K562 (cell line): ENCODE results near the gene NMNAT2. TPM values are rescaled to one million over a fixed set of nuclear protein-coding genes. Genes with fewer than 3 reads are reported as not detected.

Experiments used
- ATAC-seq: fragments of 200-7000 bp; cut with Tn5 transposase; 3 replicates; pipeline ENCODE4 v1.9.1; 2020; ENCODE audit warnings: moderate library complexity
- BruUV-seq: library from RNA; stranded (reverse); fragments of 400-500 nt; replicated peaks from 2 replicates; lab custom pipeline; 2021; lab: Mats Ljungman, UMichigan
- CTCF ChIA-PET: fragments of 300-600 bp; formaldehyde crosslinking; extraction: SDS; loops from one replicate; lab custom pipeline; 2021; ENCODE audit warnings: low intra/inter-chr PET ratio; lab: Yijun Ruan, JAX
- POLR2A ChIA-PET: fragments of 300-600, 350-650 bp; sonication (Branson Sonifier 250); formaldehyde crosslinking; extraction: SDS; loops from one replicate; lab custom pipeline; 2021; ENCODE audit warnings: antibody characterized with exemption, inconsistent platforms; lab: Yijun Ruan, JAX
- DNase-seq, 4 experiments: peaks; one replicate each; pipeline versions ENCODE4 v3.0.0 to v3.0.0-alpha.2; 2011 to 2018; ENCODE audit warnings: low spot score in 3 of 4, mixed read lengths in 3 of 4; ENCODE audit errors: extremely low read depth in 1 of 4
- FAIRE-seq: peaks from 2 replicates; lab custom pipeline; 2011; peaks lifted over from hg19 to GRCh38; lab: Jason Lieb, UNC
- H2AFZ ChIP-seq: 2 replicates; pipeline ENCODE4 v1.6.0; 2011; ENCODE audit warnings: low read depth, low read length, control low read depth, inconsistent platforms
- H3K27ac ChIP-seq: fragments of 200-600 bp; 3 replicates; pipeline ENCODE4 v1.8.0; 2011; ENCODE audit warnings: low read depth, mild to moderate bottlenecking, control low read depth, inconsistent platforms, low read length, moderate library complexity, mixed read lengths; ENCODE audit errors: extremely low read depth
- H3K27me3 ChIP-seq, 2 experiments: fragments of 300-600 bp in 1 of 2; 2 replicates in 1 of 2; 3 replicates in 1 of 2; pipeline versions ENCODE4 v1.6.0 to v1.8.0; 2011; ENCODE audit warnings: inconsistent platforms in 2 of 2, low read length in 2 of 2, mild to moderate bottlenecking in 1 of 2, mixed read lengths in 1 of 2, moderate library complexity in 1 of 2; ENCODE audit not compliant: control insufficient read depth in 2 of 2, insufficient read depth in 2 of 2
- H3K36me3 ChIP-seq: fragments of 300-600 bp; 3 replicates; pipeline ENCODE4 v1.8.0; 2011; ENCODE audit warnings: mild to moderate bottlenecking, low read length, inconsistent platforms; ENCODE audit not compliant: control insufficient read depth, insufficient read depth
- H3K4me1 ChIP-seq, 2 experiments: fragments of 200-600 bp in 1 of 2; replicated peaks in 1 of 2; 2 replicates in 1 of 2; 3 replicates in 1 of 2; pipeline versions ENCODE4 v1.5.1 to v1.8.0; 2011; ENCODE audit warnings: inconsistent platforms in 2 of 2, low read length in 2 of 2, mild to moderate bottlenecking in 1 of 2, mixed read lengths in 1 of 2, moderate library complexity in 1 of 2; ENCODE audit not compliant: control insufficient read depth in 2 of 2, insufficient read depth in 2 of 2
- H3K4me2 ChIP-seq: 2 replicates; pipeline ENCODE4 v1.6.1; 2011; ENCODE audit warnings: low read length, control low read depth, inconsistent platforms, mixed read lengths; ENCODE audit not compliant: insufficient read depth
- H3K4me3 ChIP-seq: fragments of 200-600 bp; sonication (generic), shearing (Covaris generic); 2 replicates; pipeline ENCODE4 v1.5.1; 2016; ENCODE audit warnings: control low read depth, inconsistent platforms
- H3K79me2 ChIP-seq: fragments of 200-600 bp; 3 replicates; pipeline ENCODE4 v1.8.0; 2011; ENCODE audit warnings: low read length, inconsistent platforms; ENCODE audit not compliant: control insufficient read depth, insufficient read depth
- H3K9ac ChIP-seq, 2 experiments: 2 replicates each; pipeline versions ENCODE4 v1.6.0 to v1.6.1; 2011; ENCODE audit warnings: low read depth in 2 of 2, low read length in 2 of 2, control low read depth in 1 of 2, inconsistent platforms in 1 of 2, mild to moderate bottlenecking in 1 of 2, mixed read lengths in 1 of 2; ENCODE audit not compliant: insufficient read depth in 1 of 2
- H3K9me1 ChIP-seq: one replicate; pipeline ENCODE4 v1.6.0; 2011; ENCODE audit warnings: inconsistent platforms, mild to moderate bottlenecking, low read length, moderate library complexity; ENCODE audit not compliant: control insufficient read depth, insufficient read depth
- H3K9me3 ChIP-seq: replicated peaks from 2 replicates; pipeline ENCODE4 v1.5.1; 2011; ENCODE audit warnings: low read depth, low read length, inconsistent platforms; ENCODE audit not compliant: control insufficient read depth, insufficient read depth
- H4K20me1 ChIP-seq: replicated peaks from 2 replicates; pipeline ENCODE4 v1.6.1; 2011; ENCODE audit warnings: low read length, inconsistent platforms, mixed read lengths; ENCODE audit not compliant: control insufficient read depth, insufficient read depth
- KHSRP ChIP-seq: fragments of 450-650 bp; IDR thresholded peaks from 2 replicates; pipeline ENCODE4 v1.6.1; 2017
- MCM2 ChIP-seq: fragments of 450-650 bp; IDR thresholded peaks from 2 replicates; pipeline ENCODE4 v1.6.1; 2017; ENCODE audit warnings: low read depth, mild to moderate bottlenecking
- UBTF ChIP-seq, 2 experiments: IDR thresholded peaks; 2 replicates each; pipeline ENCODE4 v1.6.1; 2012; ENCODE audit warnings: improper control_type of control experiment in 2 of 2, low read depth in 2 of 2, low read length in 2 of 2, borderline replicate concordance in 1 of 2
- ZFP1 ChIP-seq: fragments of 450-650 bp; formaldehyde crosslinking; IDR thresholded peaks from 2 replicates; pipeline ENCODE4 v1.4.0; 2020; ENCODE audit warnings: mild to moderate bottlenecking, mixed read lengths
- WGBS: fragments of 100-300 bp; shearing (Covaris generic); methylation state at CpG from one replicate; pipeline ENCODE4 v1.1.6; 2016; ENCODE audit warnings: low coverage, mixed read lengths; ENCODE audit not compliant: insufficient coverage; ENCODE audit errors: missing lambda C conversion rate; 5-methylcytosine and 5-hydroxymethylcytosine counted together
- in situ Hi-C: fragments of 300-500 bp; cut with MboI; formaldehyde crosslinking; loops from 4 replicates; pipeline ENCODE4 v1.15.0; 2018; ENCODE audit warnings: inconsistent platforms, mixed read lengths
- intact Hi-C: fragments of 100-400 bp; cut with micrococcal nuclease; formaldehyde crosslinking; loops from 2 replicates; pipeline ENCODE4 v1.14.2; 2022
- polyA plus RNA-seq, 8 experiments: library from polyadenylated mRNA; depleted of rRNA in 4 of 8; stranded (reverse) in 5 of 8; unstranded in 3 of 8; fragments of >200 nt; fragmentation: Nextera tagmentation in 2 of 8; fragmentation: Illumina TruSeq in 1 of 8; extraction: Ambion mirVana in 2 of 8; extraction: Trizol in 1 of 8; gene quantifications; 2 replicates each; pipeline versions ENCODE4 v1.2.1 to v1.2.3, GENCODE V29; 2011 to 2014; ENCODE audit warnings: inconsistent platforms in 1 of 8, missing spikeins in 1 of 8
- total RNA-seq, 7 experiments: library from RNA; depleted of rRNA in 6 of 7; stranded (reverse); fragments of >200 nt in 6 of 7; fragmentation: Illumina TruSeq in 2 of 7; extraction: Trizol in 2 of 7; gene quantifications; 2 replicates each; pipeline versions ENCODE4 v1.2.1 to v1.2.3, GENCODE V29; 2011 to 2021; ENCODE audit warnings: low replicate concordance in 1 of 7

The NMNAT2 gene
- total and polyA plus RNA-seq, 9 of the 15 experiments (the other 6 are each of a cell fraction or from before 2014, with no cell fraction given) = not detected

- Histone ChIP-seq H3K36me3 (no peaks in the 10 kb centered on the region), H3K4me1 (peaks cover 0 to 12% of the 10 kb centered on the region in 2 experiments; a peak in 3 of 5 replicates), H3K79me2 (peaks cover 4% of the 10 kb centered on the region), H4K20me1 (no peaks in the 10 kb centered on the region), H3K4me3 (no peak overlapping the region), H3K9me1 (no peaks in the 10 kb centered on the region), H2AFZ (no peak overlapping the region), H3K9ac (no peak overlapping the region), H3K4me2 (no peak overlapping the region)
- WGBS = 4% methylated on average over 1 of the region's 1 CpG
- in situ Hi-C loops = no loop called here
- FAIRE-seq (no peak), ATAC-seq (no peak), DNase-seq (no peak)
- BruUV-seq = no TSS peak
- POLR2A ChIA-PET = interaction anchor here (2.1 kb wide), 1 partner anchor 11 kb away, joined by 5 read pairs; no protein-coding TSS in a partner anchor
- TF ChIP-seq KHSRP = no peak
- TF ChIP-seq MCM2 = no peak
- TF ChIP-seq ZFP1 (CRISPR knock-in tag) = no peak
- no peak for TF ChIP-seq UBTF (IDR thresholded peaks at IDR 0.05; ENCODE audit: borderline replicate concordance in 1 of 2, low read depth in 2 of 2, low read length in 2 of 2)
- TF ChIP-seq, all 486 proteins: peak for 0
- CTCF ChIA-PET = no interaction called here
- Histone ChIP-seq H3K27ac (no peak overlapping the region), H3K27me3 (no peaks in the 10 kb centered on the region), H3K9me3 (no peaks in the 10 kb centered on the region)
- intact Hi-C loops = no loop called here
Measured at GRCh38 chr1:183467687-183468086, 49.5 kb upstream of the NMNAT2 start.
